Tibial nerve (tissue), 4 donors: ENCODE measurements around the gene KLRF1. TPM values are rescaled to one million over a fixed set of nuclear protein-coding genes. Genes with fewer than 3 reads are reported as not detected.

Experiments used
- DNase-seq, 2 donors: peaks; one replicate each; pipeline ENCODE4 v3.0.0-alpha.2; 2019; ENCODE audit warnings: low spot score in 2 of 2
- H3K27ac ChIP-seq, 4 donors: fragments of 200-600 bp; sonication (generic) in 3 of 4; one replicate each; pipeline ENCODE4 v1.5.1; 2017 to 2019; ENCODE audit warnings: mild to moderate bottlenecking in 1 of 4
- H3K27me3 ChIP-seq, 2 donors: fragments of 200-600 bp; sonication (generic) in 1 of 2; one replicate each; pipeline versions ENCODE4 v1.5.1 to v1.6.0; 2017 to 2019
- H3K36me3 ChIP-seq, 3 donors: fragments of 200-600 bp; sonication (generic); one replicate each; pipeline ENCODE4 v1.5.1; 2018 to 2019
- H3K4me1 ChIP-seq, 4 donors: fragments of 200-600 bp; sonication (generic) in 3 of 4; one replicate each; pipeline ENCODE4 v1.5.1; 2017 to 2019
- H3K4me3 ChIP-seq, 4 donors: fragments of 200-600 bp; sonication (generic) in 3 of 4; one replicate each; pipeline ENCODE4 v1.5.1; 2017 to 2019; ENCODE audit warnings: mild to moderate bottlenecking in 1 of 4, moderate library complexity in 1 of 4
- H3K9me3 ChIP-seq, 4 donors: fragments of 200-600 bp; sonication (generic) in 3 of 4; one replicate each; pipeline ENCODE4 v1.5.1; 2017 to 2019
- CTCF ChIP-seq, 5 experiments: fragments of 200-600 bp in 3 of 5; fragments of 450-650 bp in 2 of 5; sonication (generic) in 3 of 5; IDR thresholded peaks; one replicate each; pipeline ENCODE4 v1.5.1; 2016 to 2019; ENCODE audit warnings: antibody characterized with exemption in 5 of 5, mild to moderate bottlenecking in 3 of 5, moderate library complexity in 2 of 5
- EP300 ChIP-seq, 2 donors: sonication (generic); formaldehyde crosslinking; IDR thresholded peaks; one replicate each; pipeline ENCODE4 v1.6.1; 2017; ENCODE audit warnings: antibody characterized with exemption in 2 of 2, mild to moderate bottlenecking in 1 of 2
- POLR2A ChIP-seq, 2 donors: fragments of 450-650 bp; IDR thresholded peaks; one replicate each; pipeline ENCODE4 v1.6.1; 2017; ENCODE audit warnings: antibody characterized with exemption in 2 of 2, mild to moderate bottlenecking in 2 of 2, moderate library complexity in 2 of 2
- WGBS, 2 donors: methylation state at CpG; one replicate each; pipeline ENCODE4 v1.1.5; 2018; 5-methylcytosine and 5-hydroxymethylcytosine counted together
- total RNA-seq, 4 donors: library from RNA; depleted of rRNA; stranded (reverse); fragments of >200 nt; gene quantifications; one replicate each; pipeline ENCODE4 v1.1.0, GENCODE V29; 2016

The KLRF1 gene
- total RNA-seq, 4 donors from 2014 or later, result 0.78 to 1.7 TPM; not detected in 2

DNA sequence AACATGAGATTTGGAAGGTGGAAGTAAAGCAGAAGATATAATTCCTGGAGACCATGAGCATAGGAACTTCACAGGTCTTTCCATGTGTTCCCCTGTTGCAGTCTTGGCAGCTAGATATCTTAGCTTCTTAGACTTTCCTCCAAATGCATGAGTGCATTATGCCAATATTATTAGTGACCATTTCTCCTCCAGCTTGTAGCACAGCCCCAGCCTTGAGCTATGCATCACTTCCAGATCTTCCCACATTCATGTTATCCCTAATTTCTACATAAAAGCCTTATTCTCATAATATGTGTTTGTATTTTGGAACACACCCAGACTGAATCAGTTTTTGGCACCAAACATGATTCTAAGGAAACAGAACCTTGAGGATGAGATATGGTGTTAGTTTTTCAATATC, 30.9 kb downstream of the KLRF1 start:
- H3K36me3 ChIP-seq, result peaks cover 0 to 20% (median 0%) of the 10 kb centered on the region in 3 donors
- H3K4me3 ChIP-seq, result no peak overlapping the region
- H3K27ac ChIP-seq, result no peak overlapping the region
- H3K27me3 ChIP-seq, result no peaks in the 10 kb centered on the region
- H3K4me1 ChIP-seq, result peaks cover 0 to 5% (median 0%) of the 10 kb centered on the region in 4 donors
- peaks cover 0 to 7% (median under 1%) of the 10 kb centered on the region in 4 donors for H3K9me3 ChIP-seq
- TF ChIP-seq POLR2A (IDR thresholded peaks at IDR 0.05) (no peak), EP300 (IDR thresholded peaks at IDR 0.05) (no peak), CTCF (IDR thresholded peaks at IDR 0.05) (no peak)
- DNase-seq, result no peak

DNA sequence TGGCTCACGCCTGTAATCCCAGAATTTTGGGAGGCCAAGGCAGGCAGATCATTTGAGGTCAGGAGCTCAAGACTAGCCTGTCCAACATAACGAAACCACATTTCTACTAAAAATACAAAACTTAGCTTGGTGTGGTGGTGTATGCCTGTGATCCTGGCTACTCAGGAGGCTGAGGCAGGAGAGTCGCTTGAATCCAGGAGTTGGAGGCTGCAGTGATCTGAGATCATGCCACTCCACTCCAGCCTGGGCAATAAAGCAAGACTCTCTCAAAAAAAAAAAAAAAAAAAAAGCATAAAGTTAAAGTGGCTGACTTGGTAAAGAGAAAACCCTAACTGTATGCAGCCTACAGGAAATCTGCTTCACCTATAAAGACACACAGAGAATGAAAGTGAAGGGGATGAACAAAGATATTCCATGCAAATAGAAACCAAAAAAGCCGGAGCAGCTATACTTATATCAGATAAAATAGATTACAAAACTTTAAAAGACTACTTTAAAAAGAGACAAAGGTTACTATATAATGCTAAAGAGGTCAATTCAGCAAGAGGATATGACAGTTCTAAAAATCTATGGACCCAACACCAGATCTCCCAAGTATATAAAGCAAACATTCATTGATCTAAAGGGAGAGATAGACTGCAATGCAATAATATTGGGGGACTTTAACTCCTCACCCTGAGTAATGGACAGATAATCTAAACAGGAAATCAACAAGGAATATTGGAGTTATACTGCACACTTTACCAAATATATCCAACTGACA, 37.8 kb downstream of the KLRF1 start:
- no peaks in the 10 kb centered on the region for H3K27me3 ChIP-seq
- H3K36me3 ChIP-seq, result peaks cover 0 to 4% (median 0%) of the 10 kb centered on the region in 3 donors
- H3K4me1 ChIP-seq, result peaks cover 0 to 17% (median 0%) of the 10 kb centered on the region in 4 donors
- TF ChIP-seq CTCF (IDR thresholded peaks at IDR 0.05), result no peak
- TF ChIP-seq EP300 (IDR thresholded peaks at IDR 0.05), result no peak
- TF ChIP-seq POLR2A (IDR thresholded peaks at IDR 0.05), result no peak
- no peak for DNase-seq
- 64 to 70% methylated on average over 4 of the region's 4 CpGs for WGBS, 2 donors
- peaks cover 0 to 19% (median 4%) of the 10 kb centered on the region in 4 donors for H3K9me3 ChIP-seq
- peak overlapping the region in 3 of 4 donors; percentile 9 to 89 (median 55) for H3K27ac ChIP-seq
- peak overlapping the region in 2 of 4 donors; percentile 19 to 51 for H3K4me3 ChIP-seq

DNA sequence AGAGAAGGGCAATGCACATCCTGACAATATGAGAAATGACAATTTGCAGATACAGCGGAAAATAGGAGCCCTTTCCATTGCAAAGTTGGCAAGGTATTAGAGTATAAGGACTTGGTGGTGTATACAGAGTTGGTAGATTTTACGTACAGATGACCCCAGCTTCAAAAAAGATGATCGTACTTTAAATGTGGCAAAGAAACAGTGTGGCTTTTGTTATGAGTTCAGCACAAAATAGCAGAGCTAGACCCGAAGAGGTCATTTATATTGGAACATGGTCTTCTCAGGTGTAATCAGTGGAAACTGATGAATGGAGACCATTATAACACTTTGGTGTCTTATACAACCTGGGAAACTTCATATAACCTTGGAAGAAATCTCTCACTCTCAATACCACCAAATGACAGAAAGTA, 39.6 kb downstream of the KLRF1 start:
- H3K27ac ChIP-seq, result peak overlapping the region; percentile 43 to 89 (median 71)
- DNase-seq, result no peak
- H3K4me1 ChIP-seq, result peaks cover 0 to 31% (median 0%) of the 10 kb centered on the region in 4 donors
- peaks cover 0 to 19% (median 4%) of the 10 kb centered on the region in 4 donors for H3K9me3 ChIP-seq
- H3K27me3 ChIP-seq, result no peaks in the 10 kb centered on the region
- TF ChIP-seq EP300 (IDR thresholded peaks at IDR 0.05), result peak in 1 of 2 donors; percentile 19
- TF ChIP-seq CTCF (IDR thresholded peaks at IDR 0.05), result no peak
- WGBS, 2 donors, result 33 to 45% methylated on average over 4 of the region's 4 CpGs
- H3K4me3 ChIP-seq, result peak overlapping the region; percentile 18 to 51 (median 42)
- H3K36me3 ChIP-seq, result peaks cover 0 to 4% (median 0%) of the 10 kb centered on the region in 3 donors

- WGBS, 2 donors, result 37 to 43% methylated on average over 4 of the region's 4 CpGs
- no peak for DNase-seq
- Histone ChIP-seq H3K27me3 (no peaks in the 10 kb centered on the region), H3K27ac (peak overlapping the region in 3 of 4 donors; percentile 55 to 89 (median 87)), H3K4me1 (peaks cover 0 to 37% (median 0%) of the 10 kb centered on the region in 4 donors), H3K4me3 (peak overlapping the region; percentile 28 to 51 (median 42)), H3K9me3 (peaks cover 0 to 19% (median 4%) of the 10 kb centered on the region in 4 donors), H3K36me3 (peaks cover 0 to 4% (median 0%) of the 10 kb centered on the region in 3 donors)
- TF ChIP-seq EP300 (IDR thresholded peaks at IDR 0.05) (no peak), CTCF (IDR thresholded peaks at IDR 0.05) (no peak), POLR2A (IDR thresholded peaks at IDR 0.05) (no peak)
These were observed 40.2 kb downstream of the KLRF1 start for GRCh38 chr12:9867531-9867930.

DNA sequence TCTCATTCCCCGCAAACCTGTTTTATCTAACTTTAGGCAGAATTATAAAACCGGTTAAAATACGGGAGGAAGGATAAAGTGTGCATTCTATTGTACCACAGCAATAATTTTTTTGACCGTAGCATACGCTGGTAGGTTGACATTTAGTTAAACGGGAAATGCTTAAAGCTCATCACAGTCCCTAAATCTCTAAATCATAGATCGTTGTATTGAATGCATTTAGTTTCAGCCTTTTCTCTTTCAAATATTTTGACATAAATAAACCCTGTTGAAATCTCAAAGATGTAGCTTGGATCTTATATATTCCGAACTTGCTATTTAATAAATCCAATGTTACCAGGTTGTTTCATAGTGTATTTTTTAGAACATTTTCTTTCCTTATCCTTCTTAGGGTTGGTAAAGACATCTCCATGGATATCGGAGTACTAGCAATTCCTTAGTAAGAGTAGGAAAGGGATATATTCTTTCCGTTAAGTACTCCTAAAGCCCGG, 41.1 kb downstream of the KLRF1 start:
- H3K9me3 ChIP-seq, result peaks cover 0 to 10% (median 2%) of the 10 kb centered on the region in 4 donors
- peak overlapping the region; percentile 61 to 89 (median 88) for H3K27ac ChIP-seq
- peaks cover 0 to 41% (median 0%) of the 10 kb centered on the region in 4 donors for H3K4me1 ChIP-seq
- DNase-seq, result no peak
- H3K36me3 ChIP-seq, result no peaks in the 10 kb centered on the region
- whole genome bisulfite sequencing, 2 donors, result 56 to 67% methylated on average over 11 of the region's 11 CpGs
- peak overlapping the region; percentile 28 to 51 (median 42) for H3K4me3 ChIP-seq
- no peaks in the 10 kb centered on the region for H3K27me3 ChIP-seq
- TF ChIP-seq EP300 (IDR thresholded peaks at IDR 0.05) (peak in 1 of 2 donors; percentile 26), POLR2A (IDR thresholded peaks at IDR 0.05) (no peak)
